ENCODE measurements around the gene PHACTR3.
"Not testable (repeated sequence)": the region's sequence is repeated elsewhere in the genome, so short reads cannot be mapped to it uniquely, and the experiment has no call there.

Gene PHACTR3

GRCh38 chr20:59617221-59617620 lies 12.9 kb downstream of the PHACTR3 start:
- no peak overlapping the region for H3K4me3 Mint-ChIP-seq
- no peaks in the 10 kb centered on the region for H3K4me1 Mint-ChIP-seq
- no peaks in the 10 kb centered on the region for H3K36me3 Mint-ChIP-seq
- H3K9me3 Mint-ChIP-seq, result no peaks in the 10 kb centered on the region
- no peak overlapping the region for H3K27ac Mint-ChIP-seq
- H3K27me3 Mint-ChIP-seq, result peaks cover 12% of the 10 kb centered on the region
- ATAC-seq, result no peak

GRCh38 chr20:59618131-59618530 lies 13.8 kb downstream of the PHACTR3 start:
- no peak for ATAC-seq
- Mint-ChIP-seq H3K4me1 (no peaks in the 10 kb centered on the region), H3K36me3 (no peaks in the 10 kb centered on the region), H3K27me3 (peaks cover 12% of the 10 kb centered on the region), H3K9me3 (no peaks in the 10 kb centered on the region), H3K27ac (no peak overlapping the region), H3K4me3 (no peak overlapping the region)

GRCh38 chr20:59618585-59618984 lies 14.2 kb downstream of the PHACTR3 start:
- not testable (repeated sequence) for H3K4me1 Mint-ChIP-seq, ATAC-seq, H3K36me3 Mint-ChIP-seq, H3K9me3 Mint-ChIP-seq, H3K27ac Mint-ChIP-seq, H3K4me3 Mint-ChIP-seq
- H3K27me3 Mint-ChIP-seq, result peaks cover 12% of the 10 kb centered on the region

- no peaks in the 10 kb centered on the region for H3K4me1 Mint-ChIP-seq
- no peak overlapping the region for H3K27ac Mint-ChIP-seq
- no peak overlapping the region for H3K4me3 Mint-ChIP-seq
- no peak for ATAC-seq
- peaks cover 12% of the 10 kb centered on the region for H3K27me3 Mint-ChIP-seq
- H3K9me3 Mint-ChIP-seq, result no peaks in the 10 kb centered on the region
- H3K36me3 Mint-ChIP-seq, result no peaks in the 10 kb centered on the region
These were observed 16.6 kb downstream of the PHACTR3 start for GRCh38 chr20:59620860-59621505.

- Mint-ChIP-seq H3K9me3 (peaks cover 3% of the 10 kb centered on the region), H3K27me3 (peaks cover 11% of the 10 kb centered on the region), H3K27ac (no peak overlapping the region), H3K4me1 (no peaks in the 10 kb centered on the region), H3K36me3 (no peaks in the 10 kb centered on the region), H3K4me3 (no peak overlapping the region)
- ATAC-seq, result no peak
These were observed 18.2 kb downstream of the PHACTR3 start for GRCh38 chr20:59622496-59622895.

GRCh38 chr20:59623133-59623532 lies 18.8 kb downstream of the PHACTR3 start:
- H3K27ac Mint-ChIP-seq, result no peak overlapping the region
- H3K9me3 Mint-ChIP-seq, result peaks cover 3% of the 10 kb centered on the region
- H3K4me1 Mint-ChIP-seq, result no peaks in the 10 kb centered on the region
- no peaks in the 10 kb centered on the region for H3K36me3 Mint-ChIP-seq
- no peak overlapping the region for H3K4me3 Mint-ChIP-seq
- peaks cover 5% of the 10 kb centered on the region for H3K27me3 Mint-ChIP-seq
- ATAC-seq, result no peak

- H3K27me3 Mint-ChIP-seq, result peaks cover under 1% of the 10 kb centered on the region
- H3K36me3 Mint-ChIP-seq, result no peaks in the 10 kb centered on the region
- no peak overlapping the region for H3K4me3 Mint-ChIP-seq
- H3K27ac Mint-ChIP-seq, result no peak overlapping the region
- ATAC-seq, result no peak
- H3K4me1 Mint-ChIP-seq, result no peaks in the 10 kb centered on the region
- H3K9me3 Mint-ChIP-seq, result peaks cover 3% of the 10 kb centered on the region
These were observed 19.2 kb downstream of the PHACTR3 start for GRCh38 chr20:59623583-59623982.

GRCh38 chr20:59624401-59624800 lies 20.1 kb downstream of the PHACTR3 start:
- Mint-ChIP-seq H3K9me3 (peaks cover 3% of the 10 kb centered on the region), H3K4me1 (no peaks in the 10 kb centered on the region), H3K27ac (no peak overlapping the region), H3K4me3 (no peak overlapping the region), H3K36me3 (no peaks in the 10 kb centered on the region), H3K27me3 (peaks cover 4% of the 10 kb centered on the region)
- ATAC-seq, result no peak

- Mint-ChIP-seq H3K27ac (no peak overlapping the region), H3K4me1 (no peaks in the 10 kb centered on the region), H3K36me3 (no peaks in the 10 kb centered on the region), H3K27me3 (peaks cover 14% of the 10 kb centered on the region), H3K4me3 (no peak overlapping the region), H3K9me3 (peaks cover 3% of the 10 kb centered on the region)
- no peak for ATAC-seq
These were observed 21.0 kb downstream of the PHACTR3 start for GRCh38 chr20:59625214-59625922.

GRCh38 chr20:59627298-59627697 lies 23.0 kb downstream of the PHACTR3 start:
- Mint-ChIP-seq H3K36me3 (no peaks in the 10 kb centered on the region), H3K27ac (no peak overlapping the region), H3K27me3 (peaks cover 24% of the 10 kb centered on the region), H3K4me3 (no peak overlapping the region), H3K9me3 (peaks cover 3% of the 10 kb centered on the region), H3K4me1 (no peaks in the 10 kb centered on the region)
- ATAC-seq, result no peak

- H3K4me3 Mint-ChIP-seq, result no peak overlapping the region
These were observed 23.8 kb downstream of the PHACTR3 start for GRCh38 chr20:59628171-59628570.

GRCh38 chr20:59629141-59630045 lies 25.1 kb downstream of the PHACTR3 start:
- Mint-ChIP-seq H3K36me3 (no peaks in the 10 kb centered on the region), H3K27ac (no peak overlapping the region), H3K9me3 (peaks cover 3% of the 10 kb centered on the region), H3K4me1 (no peaks in the 10 kb centered on the region), H3K27me3 (peaks cover 24% of the 10 kb centered on the region), H3K4me3 (no peak overlapping the region)
- no peak for ATAC-seq

More at GRCh38 chr20:59628171-59628570, 23.8 kb downstream of the PHACTR3 start:
- Mint-ChIP-seq H3K9me3 (peaks cover 3% of the 10 kb centered on the region), H3K4me1 (no peaks in the 10 kb centered on the region), H3K27ac (no peak overlapping the region), H3K36me3 (no peaks in the 10 kb centered on the region), H3K27me3 (peaks cover 24% of the 10 kb centered on the region)
- ATAC-seq, result no peak

GRCh38 chr20:59630526-59630925 lies 26.2 kb downstream of the PHACTR3 start:
- no peak for ATAC-seq
- H3K36me3 Mint-ChIP-seq, result no peaks in the 10 kb centered on the region
- peaks cover 24% of the 10 kb centered on the region for H3K27me3 Mint-ChIP-seq
- H3K4me1 Mint-ChIP-seq, result no peaks in the 10 kb centered on the region
- no peak overlapping the region for H3K4me3 Mint-ChIP-seq
- H3K27ac Mint-ChIP-seq, result no peak overlapping the region
- peaks cover 3% of the 10 kb centered on the region for H3K9me3 Mint-ChIP-seq

- no peaks in the 10 kb centered on the region for H3K9me3 Mint-ChIP-seq
- no peaks in the 10 kb centered on the region for H3K4me1 Mint-ChIP-seq
- ATAC-seq, result no peak
- H3K27ac Mint-ChIP-seq, result no peak overlapping the region
- peaks cover 24% of the 10 kb centered on the region for H3K27me3 Mint-ChIP-seq
- no peak overlapping the region for H3K4me3 Mint-ChIP-seq
- H3K36me3 Mint-ChIP-seq, result no peaks in the 10 kb centered on the region
These were observed 27.6 kb downstream of the PHACTR3 start for GRCh38 chr20:59631751-59632540.
